ENCODE data around the gene KCNE5. TPM values are rescaled to one million over a fixed set of nuclear protein-coding genes. Genes with fewer than 3 reads are reported as not detected.
"Not testable (repeated sequence)": the region's sequence is repeated elsewhere in the genome, so short reads cannot be mapped to it uniquely, and the experiment has no call there.

The KCNE5 gene
- total and polyA plus RNA-seq, 12 donors, result 0.20 to 0.67 (median 0.26) TPM; not detected in 2

GRCh38 chrX:109660435-109661143, 35.6 kb upstream of the KCNE5 start:
- peaks cover 0 to 33% (median 0%) of the 10 kb centered on the region in 7 donors for H3K27me3 ChIP-seq
- intact Hi-C loops (cut with DNase I), result no loop called here
- no peaks in the 10 kb centered on the region for H3K9me3 ChIP-seq
- no peak for DNase-seq
- ATAC-seq, result no peak
- H3K4me3 ChIP-seq, result no peak overlapping the region
- H3K4me1 ChIP-seq, result peaks cover 0 to 6% (median 0%) of the 10 kb centered on the region in 9 donors
- WGBS, 2 donors, result 84 to 86% methylated on average over 2 of the region's 2 CpGs
- no peak overlapping the region for H3K27ac ChIP-seq
- H3K36me3 ChIP-seq, result peaks cover 0 to 85% (median 0%) of the 10 kb centered on the region in 9 donors
- TF ChIP-seq CTCF (IDR thresholded peaks at IDR 0.05), result no peak

GRCh38 chrX:109658391-109658790, 33.4 kb upstream of the KCNE5 start:
- Histone ChIP-seq H3K4me3 (no peak overlapping the region), H3K36me3 (peaks cover 0 to 63% (median 0%) of the 10 kb centered on the region in 9 donors), H3K4me1 (peaks cover 0 to 6% (median 0%) of the 10 kb centered on the region in 9 donors), H3K9me3 (no peaks in the 10 kb centered on the region), H3K27me3 (peaks cover 0 to 15% (median 0%) of the 10 kb centered on the region in 7 donors), H3K27ac (no peak overlapping the region)
- WGBS, 2 donors, result 96 to 100% methylated on average over 1 of the region's 1 CpG
- DNase-seq (no peak), ATAC-seq (no peak)
- intact Hi-C loops (cut with DNase I), result no loop called here
- no peak for TF ChIP-seq CTCF (IDR thresholded peaks at IDR 0.05)

GRCh38 chrX:109657364-109657763, 32.4 kb upstream of the KCNE5 start:
- H3K27ac ChIP-seq; H3K4me3 ChIP-seq; ATAC-seq; DNase-seq; intact Hi-C loops (cut with DNase I); H3K9me3 ChIP-seq; H3K4me1 ChIP-seq: not testable (repeated sequence)
- Histone ChIP-seq H3K36me3 (peaks cover 0 to 53% (median 0%) of the 10 kb centered on the region in 9 donors), H3K27me3 (peaks cover 0 to 11% (median 0%) of the 10 kb centered on the region in 7 donors)
- 100% methylated on average over 1 to 2 of the region's 4 CpGs for WGBS, 2 donors

- 87 to 92% methylated on average over 4 of the region's 4 CpGs for WGBS, 2 donors
- H3K4me3 ChIP-seq, result no peak overlapping the region
- H3K27me3 ChIP-seq, result peaks cover 0 to 7% (median 0%) of the 10 kb centered on the region in 7 donors
- intact Hi-C loops (cut with DNase I), result no loop called here
- DNase-seq (no peak), ATAC-seq (no peak)
- TF ChIP-seq CTCF (IDR thresholded peaks at IDR 0.05), result no peak
- no peaks in the 10 kb centered on the region for H3K9me3 ChIP-seq
- peaks cover 0 to 6% (median 0%) of the 10 kb centered on the region in 9 donors for H3K4me1 ChIP-seq
- peaks cover 0 to 47% (median 0%) of the 10 kb centered on the region in 9 donors for H3K36me3 ChIP-seq
- no peak overlapping the region for H3K27ac ChIP-seq
Measured at GRCh38 chrX:109656774-109657173, 31.8 kb upstream of the KCNE5 start.
